ENCODE data around the gene PIM3. TPM values are rescaled to one million over a fixed set of nuclear protein-coding genes. Genes with fewer than 3 reads are reported as not detected.
"Not testable (repeated sequence)": the region's sequence is repeated elsewhere in the genome, so short reads cannot be mapped to it uniquely, and the experiment has no call there.

Gene PIM3
- total and polyA plus RNA-seq, 9 donors: 7.3 to 291 (median 34.1) TPM

DNA sequence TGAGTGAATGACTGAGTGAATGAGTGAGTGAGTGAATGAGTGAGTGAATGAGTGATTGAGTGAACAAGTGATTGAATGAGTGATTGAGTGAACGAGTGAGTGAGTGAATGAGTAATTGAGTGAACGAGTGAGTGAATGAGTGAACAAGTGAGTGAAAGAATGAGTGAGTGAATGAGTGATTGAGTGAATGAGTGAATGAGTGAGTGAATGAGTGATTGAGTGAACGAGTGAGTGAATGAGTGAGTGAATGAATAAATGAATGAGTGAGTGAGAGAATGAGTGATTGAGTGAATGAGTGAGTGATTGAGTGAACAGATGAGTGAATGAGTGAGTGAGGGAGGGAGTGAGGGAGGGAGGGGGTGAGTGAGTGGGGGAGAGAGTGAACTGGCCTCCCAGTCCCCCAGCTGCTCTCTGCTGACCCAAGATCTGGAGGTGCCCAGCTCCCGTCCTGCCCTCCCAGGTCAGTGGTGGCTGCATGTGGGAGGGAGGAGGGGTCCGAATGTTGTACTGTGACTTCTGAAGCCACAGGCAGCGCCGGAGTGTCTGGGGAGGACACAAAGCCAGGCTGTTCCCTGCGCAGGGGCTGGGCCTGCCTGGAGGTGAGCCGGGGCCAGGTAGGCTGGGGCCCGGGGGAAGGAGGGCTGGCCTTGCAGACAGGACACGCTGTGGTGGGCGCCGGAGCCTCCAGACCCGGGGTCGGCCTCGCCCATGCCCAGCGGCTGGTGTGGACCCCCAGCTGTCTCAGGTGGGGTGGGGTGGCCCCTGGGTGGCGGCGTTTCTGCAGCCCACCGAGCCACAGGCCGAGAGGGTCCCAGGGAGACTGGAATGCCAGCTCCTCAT, 17.8 kb upstream of the PIM3 start:
- H3K27me3 ChIP-seq: no peaks in the 10 kb centered on the region
- TF ChIP-seq EP300 (IDR thresholded peaks at IDR 0.05): no peak
- TF ChIP-seq, protein P1, sequence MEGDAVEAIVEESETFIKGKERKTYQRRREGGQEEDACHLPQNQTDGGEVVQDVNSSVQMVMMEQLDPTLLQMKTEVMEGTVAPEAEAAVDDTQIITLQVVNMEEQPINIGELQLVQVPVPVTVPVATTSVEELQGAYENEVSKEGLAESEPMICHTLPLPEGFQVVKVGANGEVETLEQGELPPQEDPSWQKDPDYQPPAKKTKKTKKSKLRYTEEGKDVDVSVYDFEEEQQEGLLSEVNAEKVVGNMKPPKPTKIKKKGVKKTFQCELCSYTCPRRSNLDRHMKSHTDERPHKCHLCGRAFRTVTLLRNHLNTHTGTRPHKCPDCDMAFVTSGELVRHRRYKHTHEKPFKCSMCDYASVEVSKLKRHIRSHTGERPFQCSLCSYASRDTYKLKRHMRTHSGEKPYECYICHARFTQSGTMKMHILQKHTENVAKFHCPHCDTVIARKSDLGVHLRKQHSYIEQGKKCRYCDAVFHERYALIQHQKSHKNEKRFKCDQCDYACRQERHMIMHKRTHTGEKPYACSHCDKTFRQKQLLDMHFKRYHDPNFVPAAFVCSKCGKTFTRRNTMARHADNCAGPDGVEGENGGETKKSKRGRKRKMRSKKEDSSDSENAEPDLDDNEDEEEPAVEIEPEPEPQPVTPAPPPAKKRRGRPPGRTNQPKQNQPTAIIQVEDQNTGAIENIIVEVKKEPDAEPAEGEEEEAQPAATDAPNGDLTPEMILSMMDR (IDR thresholded peaks at IDR 0.05): no peak
- TF ChIP-seq POLR2A (IDR thresholded peaks at IDR 0.05): no peak
- 85 to 90% (median 88%) methylated on average over 21 of the region's 21 CpGs for WGBS, 3 donors
- H3K9me3 ChIP-seq: no peaks in the 10 kb centered on the region
- intact Hi-C loops (cut with DNase I): no loop called here
- H3K4me1 ChIP-seq (ENCODE audit: insufficient read depth): no peaks in the 10 kb centered on the region
- no peak overlapping the region for H3K4me3 ChIP-seq
- H3K27ac ChIP-seq: no peak overlapping the region
- DNase-seq: no peak
- no peaks in the 10 kb centered on the region for H3K36me3 ChIP-seq

DNA sequence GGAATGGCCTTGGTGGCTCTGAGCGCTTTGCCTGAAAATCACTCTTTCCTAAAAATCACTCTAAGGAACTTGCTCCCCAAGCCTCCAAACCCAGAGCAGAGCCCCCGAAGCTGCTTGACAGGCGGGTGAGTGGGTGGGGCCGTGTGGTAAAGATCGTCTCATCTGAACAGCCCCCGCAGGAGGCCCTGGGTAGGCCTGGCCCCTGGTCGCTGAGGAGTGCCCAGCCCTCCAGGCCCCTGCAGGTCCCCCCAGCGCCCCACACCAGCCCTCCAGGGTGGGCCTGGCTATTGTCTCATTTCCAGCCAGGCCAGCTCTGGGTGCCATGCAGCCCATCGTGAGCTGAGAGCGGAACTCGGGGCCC, 17.2 kb upstream of the PIM3 start:
- Histone ChIP-seq H3K4me3 (no peak overlapping the region), H3K27ac (no peak overlapping the region), H3K9me3 (no peaks in the 10 kb centered on the region), H3K4me1 (ENCODE audit: insufficient read depth) (no peaks in the 10 kb centered on the region), H3K36me3 (no peaks in the 10 kb centered on the region), H3K27me3 (no peaks in the 10 kb centered on the region)
- TF ChIP-seq, protein P1 (IDR thresholded peaks at IDR 0.05): no peak
- no peak for TF ChIP-seq EP300 (IDR thresholded peaks at IDR 0.05)
- TF ChIP-seq POLR2A (IDR thresholded peaks at IDR 0.05): no peak
- 85 to 86% (median 86%) methylated on average over 11 of the region's 11 CpGs for WGBS, 3 donors
- intact Hi-C loops (cut with DNase I): no loop called here
- no peak for DNase-seq

DNA sequence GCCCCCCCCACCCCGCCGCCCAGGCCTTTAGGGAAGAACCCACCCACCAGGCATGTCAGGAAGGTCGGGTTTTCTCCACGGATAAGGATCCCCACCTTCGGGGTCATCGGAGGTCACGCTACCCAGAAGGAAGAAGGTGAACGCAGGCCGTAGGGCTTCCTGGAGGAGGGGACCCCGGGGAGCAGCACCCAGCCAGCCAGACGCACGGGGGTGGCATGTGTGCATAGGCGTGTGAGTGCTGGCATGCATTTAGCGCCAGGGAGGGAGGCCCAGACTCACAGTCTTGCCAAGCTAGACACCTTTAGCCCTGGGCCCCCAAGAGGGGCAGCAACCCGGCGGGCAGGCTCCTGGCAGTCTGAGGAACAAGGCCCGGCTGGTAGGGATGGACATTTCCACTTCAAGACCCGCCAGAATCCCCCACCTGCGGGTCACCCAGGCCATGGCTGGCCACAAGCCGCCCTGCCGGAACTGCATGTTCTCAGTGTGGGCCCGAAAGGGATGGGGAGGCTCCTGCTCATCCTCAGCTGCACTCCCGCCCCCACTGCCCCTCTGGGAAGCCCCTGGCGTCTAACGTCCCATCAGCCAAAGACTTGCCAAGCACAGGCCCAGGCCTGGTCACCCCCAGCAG, 16.7 kb upstream of the PIM3 start:
- H3K27me3 ChIP-seq: no peaks in the 10 kb centered on the region
- H3K27ac ChIP-seq: no peak overlapping the region
- H3K9me3 ChIP-seq: no peaks in the 10 kb centered on the region
- intact Hi-C loops (cut with DNase I): no loop called here
- no peaks in the 10 kb centered on the region for H3K4me1 ChIP-seq (ENCODE audit: insufficient read depth)
- TF ChIP-seq, protein P1 (IDR thresholded peaks at IDR 0.05): no peak
- TF ChIP-seq POLR2A (IDR thresholded peaks at IDR 0.05): no peak
- TF ChIP-seq EP300 (IDR thresholded peaks at IDR 0.05): no peak
- H3K4me3 ChIP-seq: no peak overlapping the region
- WGBS, 3 donors: 87 to 88% (median 87%) methylated on average over 24 to 25 of the region's 25 CpGs
- no peak for DNase-seq
- H3K36me3 ChIP-seq: no peaks in the 10 kb centered on the region

DNA sequence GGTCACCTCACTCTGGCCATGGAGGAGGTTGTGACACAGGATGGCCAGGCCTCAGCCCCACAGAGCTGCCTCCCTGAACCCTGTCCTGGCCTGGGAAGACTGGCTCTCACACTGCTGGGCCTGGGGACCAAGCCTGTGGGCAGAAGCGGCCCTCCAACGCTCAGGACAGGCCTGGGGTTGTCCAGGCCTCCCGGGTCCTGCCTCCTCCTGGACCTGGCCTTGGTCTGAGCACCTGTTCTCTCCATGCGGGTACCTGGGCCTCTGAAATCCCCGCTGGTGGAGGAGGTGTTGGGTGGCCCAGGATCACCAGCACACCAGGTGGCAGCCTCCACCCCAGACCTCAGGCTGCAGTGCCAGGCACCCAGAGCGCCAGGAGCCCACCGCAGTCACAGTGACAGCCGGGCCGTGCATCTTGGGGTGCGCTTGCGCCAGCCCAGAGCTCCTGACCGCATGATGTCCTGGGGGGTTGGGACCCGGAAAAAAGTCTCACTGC, 16.1 kb upstream of the PIM3 start:
- H3K9me3 ChIP-seq: no peaks in the 10 kb centered on the region
- no peak for DNase-seq
- WGBS, 3 donors: 85 to 97% (median 93%) methylated on average over 13 of the region's 13 CpGs

DNA sequence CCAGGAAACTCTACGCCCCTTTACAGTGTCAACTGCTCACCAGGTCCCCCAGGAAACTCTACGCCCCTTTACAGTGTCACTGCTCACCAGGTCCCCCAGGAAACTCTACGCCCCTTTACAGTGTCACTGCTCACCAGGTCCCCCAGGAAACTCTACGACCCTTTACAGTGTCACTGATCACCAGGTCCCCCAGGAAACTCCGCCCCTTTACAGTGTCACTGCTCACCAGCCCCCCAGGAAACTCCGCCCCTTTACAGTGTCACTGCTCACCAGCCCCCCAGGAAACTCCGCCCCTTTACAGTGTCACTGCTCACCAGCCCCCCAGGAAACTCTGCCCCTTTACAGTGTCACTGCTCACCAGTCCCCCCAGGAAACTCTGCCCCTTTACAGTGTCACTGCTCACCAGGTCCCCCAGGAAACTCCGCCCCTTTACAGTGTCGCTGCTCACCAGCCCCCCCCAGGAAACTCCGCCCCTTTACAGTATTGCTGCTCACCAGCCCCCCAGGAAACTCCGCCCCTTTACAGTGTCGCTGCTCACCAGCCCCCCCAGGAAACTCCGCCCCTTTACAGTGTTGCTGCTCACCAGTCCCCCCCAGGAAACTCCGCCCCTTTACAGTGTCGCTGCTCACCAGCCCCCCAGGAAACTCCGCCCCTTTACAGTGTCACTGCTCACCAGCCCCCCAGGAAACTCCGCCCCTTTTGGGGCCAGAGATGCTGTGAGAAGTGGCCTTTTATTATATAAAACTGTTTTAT, 15.4 kb upstream of the PIM3 start:
- H3K27me3 ChIP-seq; H3K27ac ChIP-seq; DNase-seq; H3K9me3 ChIP-seq; intact Hi-C loops (cut with DNase I); H3K36me3 ChIP-seq; H3K4me1 ChIP-seq (ENCODE audit: insufficient read depth); H3K4me3 ChIP-seq: not testable (repeated sequence)
- WGBS, 3 donors: 81 to 99% (median 85%) methylated on average over 10 to 17 of the region's 17 CpGs

More for the DNA sequence above, 16.1 kb upstream of the PIM3 start:
- no peaks in the 10 kb centered on the region for H3K27me3 ChIP-seq
- H3K27ac ChIP-seq: no peak overlapping the region
- TF ChIP-seq POLR2A (IDR thresholded peaks at IDR 0.05) (no peak), EP300 (IDR thresholded peaks at IDR 0.05) (no peak)
- TF ChIP-seq, protein P1 (IDR thresholded peaks at IDR 0.05): no peak
- intact Hi-C loops (cut with DNase I): no loop called here
- no peak overlapping the region for H3K4me3 ChIP-seq
- H3K36me3 ChIP-seq: no peaks in the 10 kb centered on the region
- no peaks in the 10 kb centered on the region for H3K4me1 ChIP-seq (ENCODE audit: insufficient read depth)
